Measurements from ENCODE around the gene BBS2.

The BBS2 gene

DNA sequence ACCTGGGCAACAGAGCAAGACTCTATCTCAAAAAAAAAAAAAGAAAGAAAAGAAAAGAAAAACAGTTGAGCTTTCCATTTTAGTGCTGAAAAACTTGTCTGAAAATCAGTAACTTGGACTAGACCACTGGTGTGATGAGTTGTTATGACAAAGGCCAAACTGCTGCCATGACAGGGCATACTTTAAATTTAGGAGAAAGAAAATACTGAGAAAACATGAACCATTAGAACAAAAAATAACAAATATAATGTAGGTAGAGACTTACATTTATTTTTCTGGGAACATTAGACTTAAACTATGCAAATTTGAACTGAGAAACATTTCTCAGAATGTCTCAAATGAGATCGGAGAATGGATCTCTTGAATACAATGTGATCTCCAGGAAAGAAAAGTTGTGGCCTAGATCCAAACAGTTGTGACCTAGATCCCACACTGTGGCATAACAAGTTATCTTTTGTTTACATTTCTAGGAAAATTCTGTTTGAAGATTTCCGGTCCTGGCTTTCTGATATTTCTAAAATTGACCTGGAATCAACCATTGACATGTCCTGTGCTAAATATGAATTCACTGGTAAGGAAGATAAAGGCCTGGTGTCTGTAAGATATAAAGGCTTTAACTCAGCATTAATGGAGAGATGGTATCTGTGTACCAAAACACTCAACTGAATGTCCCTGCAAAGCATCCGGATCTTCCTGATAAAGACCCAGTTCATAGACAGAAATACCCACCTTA is 57.6 kb downstream of the BBS2 start:
- TF ChIP-seq, protein P1, sequence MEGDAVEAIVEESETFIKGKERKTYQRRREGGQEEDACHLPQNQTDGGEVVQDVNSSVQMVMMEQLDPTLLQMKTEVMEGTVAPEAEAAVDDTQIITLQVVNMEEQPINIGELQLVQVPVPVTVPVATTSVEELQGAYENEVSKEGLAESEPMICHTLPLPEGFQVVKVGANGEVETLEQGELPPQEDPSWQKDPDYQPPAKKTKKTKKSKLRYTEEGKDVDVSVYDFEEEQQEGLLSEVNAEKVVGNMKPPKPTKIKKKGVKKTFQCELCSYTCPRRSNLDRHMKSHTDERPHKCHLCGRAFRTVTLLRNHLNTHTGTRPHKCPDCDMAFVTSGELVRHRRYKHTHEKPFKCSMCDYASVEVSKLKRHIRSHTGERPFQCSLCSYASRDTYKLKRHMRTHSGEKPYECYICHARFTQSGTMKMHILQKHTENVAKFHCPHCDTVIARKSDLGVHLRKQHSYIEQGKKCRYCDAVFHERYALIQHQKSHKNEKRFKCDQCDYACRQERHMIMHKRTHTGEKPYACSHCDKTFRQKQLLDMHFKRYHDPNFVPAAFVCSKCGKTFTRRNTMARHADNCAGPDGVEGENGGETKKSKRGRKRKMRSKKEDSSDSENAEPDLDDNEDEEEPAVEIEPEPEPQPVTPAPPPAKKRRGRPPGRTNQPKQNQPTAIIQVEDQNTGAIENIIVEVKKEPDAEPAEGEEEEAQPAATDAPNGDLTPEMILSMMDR (conservative IDR thresholded peaks at IDR 0.05): no peak
- H3K27ac ChIP-seq: peak overlapping the region; percentile 65

DNA sequence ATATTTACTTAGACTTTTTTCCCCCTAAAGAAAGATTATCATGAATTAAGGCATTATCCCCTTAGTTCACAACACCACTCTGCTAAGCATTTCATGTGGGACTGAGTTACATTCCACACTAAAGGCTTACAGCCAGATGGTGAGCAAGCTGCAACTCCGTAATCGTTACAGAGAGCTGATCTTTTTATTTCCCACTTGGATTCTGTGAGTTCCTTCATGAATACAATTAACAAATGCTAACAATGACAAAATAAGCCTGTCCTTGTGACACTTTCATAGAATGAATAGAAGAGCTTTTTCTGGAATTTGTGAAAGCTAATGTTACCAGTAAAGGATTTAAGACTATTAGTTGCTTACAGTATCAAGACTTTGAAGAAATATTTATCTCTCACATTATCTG is 59.7 kb downstream of the BBS2 start:
- TF ChIP-seq, protein P1 (conservative IDR thresholded peaks at IDR 0.05): no peak
- no peak overlapping the region for H3K27ac ChIP-seq

DNA sequence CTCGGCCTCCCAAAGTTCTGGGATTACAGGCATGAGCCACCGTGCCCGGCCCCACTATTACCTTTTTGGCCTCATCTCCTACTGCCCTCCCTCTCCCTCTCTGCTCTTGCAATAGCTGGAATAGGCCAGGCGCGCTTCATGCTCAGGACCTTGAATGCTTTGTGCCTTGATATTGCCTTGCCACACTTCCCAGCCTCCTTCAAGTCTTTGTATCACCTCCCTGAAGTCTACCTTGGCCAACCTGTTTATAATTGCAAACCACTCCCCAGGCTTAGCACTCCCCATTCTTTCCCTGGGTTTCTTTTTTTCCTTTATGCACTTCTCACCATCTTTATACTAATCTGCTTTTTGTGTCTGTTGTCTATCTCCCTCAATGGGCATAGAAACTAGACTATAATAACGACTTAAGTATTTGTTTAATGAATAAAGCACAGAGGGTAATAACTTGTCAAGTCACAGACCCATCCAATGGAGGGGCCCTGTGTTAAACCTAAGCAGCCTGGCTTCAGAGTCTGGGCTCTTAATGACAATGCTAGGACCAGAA is 61.8 kb downstream of the BBS2 start:
- TF ChIP-seq, protein P1 (conservative IDR thresholded peaks at IDR 0.05): no peak
- H3K27ac ChIP-seq: no peak overlapping the region

DNA sequence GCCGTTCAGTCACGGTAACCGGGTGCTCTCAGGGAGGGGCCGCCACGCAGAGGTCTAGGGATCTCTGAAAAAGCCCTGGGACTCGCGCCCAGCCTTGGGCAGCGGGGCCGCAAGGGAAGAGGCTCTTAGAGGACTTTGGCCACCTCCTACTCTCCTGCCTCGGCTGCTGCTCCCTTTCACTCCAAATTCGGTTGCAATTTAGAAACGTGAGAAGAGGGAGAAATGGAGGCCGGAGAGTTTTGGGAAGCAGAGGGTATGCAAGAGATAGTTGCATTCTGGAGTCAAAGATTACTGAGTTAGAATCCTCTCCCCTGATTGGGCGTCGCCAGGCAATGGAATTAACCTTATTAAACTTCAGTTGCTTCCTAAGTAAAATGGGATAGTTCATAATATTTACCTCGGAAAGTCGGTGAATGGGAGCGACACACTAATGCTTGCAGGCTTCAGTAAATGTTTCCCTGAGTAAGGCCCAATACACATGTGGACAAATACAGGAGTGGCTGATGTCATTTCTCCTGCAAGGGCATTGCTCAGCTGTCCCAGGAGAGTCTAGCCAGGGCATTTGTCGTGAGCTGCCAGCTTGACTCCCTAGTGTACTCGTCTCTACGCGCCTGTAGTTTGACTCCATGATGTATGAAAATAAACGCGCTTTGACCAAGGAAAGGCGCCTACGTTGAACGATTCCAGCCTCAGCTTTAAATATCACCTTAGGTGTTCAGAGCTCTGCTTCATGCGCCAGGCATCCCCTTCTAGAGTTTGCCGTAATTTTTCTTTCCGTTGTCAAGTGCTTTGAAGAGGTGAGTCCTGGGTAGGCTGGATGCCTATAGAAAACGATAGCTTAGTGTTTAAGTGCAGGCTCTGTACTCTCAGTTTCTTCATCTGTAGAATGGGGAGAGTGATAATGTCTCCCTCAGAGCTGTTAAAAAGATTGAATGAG is 67.8 kb downstream of the BBS2 start:
- TF ChIP-seq, protein P1 (conservative IDR thresholded peaks at IDR 0.05): no peak
- H3K27ac ChIP-seq: peak overlapping the region; percentile 77

DNA sequence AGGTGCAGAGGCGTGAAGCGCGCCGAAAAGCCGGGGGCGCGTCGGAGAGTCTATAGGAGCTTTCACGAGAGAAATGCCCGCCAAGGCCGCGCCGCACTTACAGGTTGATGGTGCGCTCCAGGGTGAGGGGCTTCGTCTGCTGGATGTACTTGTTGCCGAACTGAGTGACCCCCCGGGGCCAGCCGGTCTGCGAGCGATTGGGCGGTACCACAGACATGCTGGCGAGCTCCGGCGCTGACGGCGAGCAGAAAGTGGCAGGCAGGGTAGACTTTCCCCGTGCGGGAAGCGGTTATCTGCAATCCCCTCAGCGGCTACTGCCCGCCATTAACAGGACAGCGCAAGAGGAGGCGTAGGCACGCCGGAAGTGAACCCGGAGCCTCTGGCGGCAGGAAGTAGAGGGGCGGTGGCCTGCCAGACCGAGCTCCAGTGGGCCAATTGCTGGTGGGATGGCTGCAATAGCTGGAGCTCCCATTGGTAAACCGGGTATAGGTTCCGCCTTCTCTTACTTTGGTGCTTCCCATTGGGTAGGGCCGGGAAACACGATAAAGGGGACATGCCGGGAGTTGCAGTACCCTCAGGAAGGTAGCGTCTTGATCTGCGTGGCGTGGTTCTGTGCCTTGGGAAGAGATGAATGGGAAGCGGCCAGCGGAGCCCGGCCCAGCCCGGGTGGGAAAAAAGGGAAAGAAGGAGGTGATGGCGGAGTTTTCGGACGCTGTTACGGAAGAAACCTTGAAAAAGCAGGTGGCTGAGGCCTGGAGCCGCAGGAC is 68.7 kb downstream of the BBS2 start, which contains the start of the genes NUDT21 and OGFOD1:
Gene NUDT21, minus strand, starts transcription at position 347 of the 767 bp plus-strand sequence. Its CDS starts 130 bp downstream, at position 217.
Gene OGFOD1, plus strand, starts transcription at position 569 of the 767 bp plus-strand sequence. Its CDS starts 59 bp downstream, at position 628.
- TF ChIP-seq, protein P1 (conservative IDR thresholded peaks at IDR 0.05): no peak
- H3K27ac ChIP-seq: peak within 1 kb of the TSS; percentile 77

DNA sequence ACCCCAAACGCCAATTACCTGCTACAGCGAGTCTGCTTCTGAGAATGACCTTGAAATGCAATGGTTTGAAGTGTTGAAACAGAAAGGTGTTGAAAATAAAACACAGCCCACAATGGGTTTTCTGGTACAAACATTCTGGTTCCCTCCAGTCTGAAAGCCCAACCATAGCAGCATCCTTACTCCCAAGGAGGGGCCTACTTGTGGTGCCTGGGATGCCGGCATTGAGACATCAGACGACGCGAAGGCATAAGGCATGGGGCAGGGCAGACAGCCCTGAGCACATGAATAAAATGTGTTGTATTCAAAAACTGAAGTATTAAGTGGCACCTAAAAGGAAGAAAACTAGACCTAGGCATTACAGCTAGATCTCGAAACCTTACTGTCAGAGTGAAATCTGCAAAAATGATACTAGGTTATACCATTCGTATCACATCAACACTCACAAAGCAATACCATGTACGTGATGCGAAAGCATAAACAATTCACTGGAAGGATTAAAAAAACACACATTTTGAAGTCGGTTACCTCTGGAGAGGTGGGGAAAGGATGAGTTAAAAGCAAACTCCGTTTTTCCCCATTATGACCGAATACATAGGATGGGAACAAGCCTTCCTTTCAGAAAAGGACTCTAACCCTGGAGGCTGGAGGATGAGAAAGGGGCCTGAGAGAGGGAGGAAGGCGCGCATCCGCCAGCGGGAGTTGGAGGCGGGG is 69.4 kb downstream of the BBS2 start:
- TF ChIP-seq, protein P1 (conservative IDR thresholded peaks at IDR 0.05): no peak
- H3K27ac ChIP-seq: peak overlapping the region; percentile 77
